Stomach smooth muscle (tissue), 2 donors: Measurements from ENCODE around the gene CLDN1.
"Not testable (repeated sequence)": the region's sequence is repeated elsewhere in the genome, so short reads cannot be mapped to it uniquely, and the experiment has no call there.

Experiments used
- H3K27ac ChIP-seq: one replicate; pipeline ENCODE4 v1.7.0; 2013; ENCODE audit warnings: mild to moderate bottlenecking, low read length, inconsistent platforms
- H3K27me3 ChIP-seq, 2 donors: one replicate each; pipeline ENCODE4 v1.7.0; 2013; ENCODE audit warnings: low read length in 2 of 2; ENCODE audit not compliant: insufficient read depth in 2 of 2, control insufficient read depth in 1 of 2
- H3K36me3 ChIP-seq, 2 donors: one replicate each; pipeline ENCODE4 v1.7.0; 2013; ENCODE audit warnings: low read length in 2 of 2; ENCODE audit not compliant: control insufficient read depth in 2 of 2, insufficient read depth in 2 of 2
- H3K4me1 ChIP-seq: one replicate; pipeline ENCODE4 v1.7.0; 2013; ENCODE audit warnings: low read length; ENCODE audit not compliant: control insufficient read depth, insufficient read depth
- H3K4me3 ChIP-seq, 2 donors: one replicate each; pipeline ENCODE4 v1.7.0; 2013; ENCODE audit warnings: low read length in 2 of 2
- H3K9ac ChIP-seq, 2 donors: one replicate each; pipeline ENCODE4 v1.7.0; 2013; ENCODE audit warnings: low read length in 2 of 2, mild to moderate bottlenecking in 1 of 2
- H3K9me3 ChIP-seq, 2 donors: one replicate each; pipeline ENCODE4 v1.7.0; 2013; ENCODE audit warnings: low read length in 2 of 2; ENCODE audit not compliant: control insufficient read depth in 2 of 2
- donor health status: healthy.
- donor health status: Pancreatic carcinoma.

The CLDN1 gene

DNA sequence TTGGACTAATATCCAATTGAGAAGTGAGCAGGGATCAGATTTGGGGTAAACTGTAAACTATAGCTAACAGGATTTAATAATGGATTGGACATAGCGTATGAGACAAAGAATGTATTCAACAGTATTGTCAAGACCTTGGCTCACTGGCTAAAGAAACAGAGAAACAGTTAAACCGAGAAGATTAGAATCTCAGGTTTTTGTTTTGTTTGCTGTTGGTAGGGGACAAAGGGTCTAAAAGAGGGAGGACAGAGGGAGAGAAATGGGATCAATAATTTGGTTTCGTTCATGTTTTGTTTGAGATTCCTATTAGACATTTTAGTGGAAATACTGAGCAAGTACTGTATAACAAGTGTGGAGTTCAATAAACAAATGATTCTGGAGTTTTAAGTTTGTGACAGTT is 28.6 kb downstream of the CLDN1 start:
- Histone ChIP-seq H3K4me1 (no peaks in the 10 kb centered on the region), H3K9ac (no peak overlapping the region), H3K4me3 (no peak overlapping the region), H3K27me3 (no peaks in the 10 kb centered on the region), H3K27ac (no peak overlapping the region), H3K36me3 (no peaks in the 10 kb centered on the region), H3K9me3 (no peaks in the 10 kb centered on the region)

DNA sequence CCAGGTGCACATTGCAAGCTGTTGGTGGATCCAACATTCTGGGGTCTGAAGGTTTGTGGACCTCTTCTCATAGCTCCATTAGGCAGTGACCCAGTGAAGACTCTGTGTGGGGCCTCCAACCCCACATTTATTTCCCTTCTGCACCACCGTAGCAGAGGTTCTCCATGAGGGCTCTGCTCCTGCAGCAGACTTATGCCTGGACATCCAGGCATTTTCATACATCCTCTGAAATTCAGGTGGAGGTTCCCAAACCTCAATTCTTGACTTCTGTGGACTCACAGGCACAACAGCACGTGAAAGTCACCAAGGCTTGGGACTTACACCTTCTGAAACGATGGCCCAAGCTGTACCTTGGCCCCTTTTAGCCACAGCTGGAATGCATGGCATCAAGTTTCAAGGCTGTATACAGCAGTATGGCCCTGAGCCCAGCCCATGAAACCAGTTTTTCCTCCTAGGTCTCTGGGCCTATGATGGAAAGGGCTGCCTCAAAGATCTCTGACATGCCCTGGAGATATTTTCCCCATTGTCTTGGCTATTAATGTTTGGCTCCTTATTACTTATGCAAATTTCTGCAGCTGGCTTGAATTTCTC is 30.2 kb downstream of the CLDN1 start:
- no peaks in the 10 kb centered on the region for H3K9me3 ChIP-seq
- H3K9ac ChIP-seq = no peak overlapping the region
- H3K27ac ChIP-seq = no peak overlapping the region

DNA sequence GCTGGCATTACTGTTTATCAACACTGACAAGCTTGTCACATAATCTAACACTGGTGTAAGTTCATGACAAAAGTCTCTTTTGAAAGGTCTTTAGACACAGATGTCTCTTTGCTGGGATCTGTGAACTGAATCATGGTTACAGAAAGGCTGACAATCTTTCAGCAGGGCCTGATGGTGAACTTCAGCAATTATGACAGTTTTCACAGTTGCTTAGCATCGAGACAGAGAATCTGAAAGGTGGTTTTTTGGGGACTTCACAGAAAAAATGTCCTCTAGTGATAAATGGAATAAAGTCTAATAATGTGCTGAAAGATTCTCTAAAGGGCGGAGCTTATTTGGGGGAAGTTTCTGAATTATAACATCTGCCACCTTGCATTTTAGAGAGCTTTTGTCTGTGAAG is 32.3 kb downstream of the CLDN1 start:
- Histone ChIP-seq H3K9me3 (peaks cover 0 to under 1% of the 10 kb centered on the region in 2 donors), H3K27ac (no peak overlapping the region), H3K36me3 (no peaks in the 10 kb centered on the region), H3K4me1 (no peaks in the 10 kb centered on the region), H3K9ac (no peak overlapping the region), H3K4me3 (no peak overlapping the region), H3K27me3 (no peaks in the 10 kb centered on the region)

More for the DNA sequence above, 30.2 kb downstream of the CLDN1 start:
- no peaks in the 10 kb centered on the region for H3K36me3 ChIP-seq
- no peaks in the 10 kb centered on the region for H3K4me1 ChIP-seq
- H3K4me3 ChIP-seq = no peak overlapping the region
- H3K27me3 ChIP-seq = no peaks in the 10 kb centered on the region

DNA sequence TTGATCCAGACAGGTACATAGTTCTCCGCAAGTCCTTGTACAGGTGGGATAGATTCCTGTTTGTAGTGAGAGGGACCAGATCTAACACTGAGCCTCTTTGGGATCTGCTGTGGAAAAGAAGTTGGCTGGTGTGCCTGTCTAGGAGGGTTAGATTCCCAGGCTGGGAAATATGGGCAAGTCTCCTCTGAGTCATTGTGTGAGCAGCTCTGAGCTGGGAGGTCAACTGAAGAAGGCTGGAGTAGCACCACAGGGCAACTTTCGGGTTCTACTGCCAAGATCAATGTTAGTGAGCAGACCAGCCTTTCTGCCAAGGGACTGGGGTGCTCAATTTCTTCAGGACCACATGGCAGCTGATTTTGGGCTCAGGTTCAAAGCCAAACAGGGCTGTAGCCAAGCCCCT is 33.4 kb downstream of the CLDN1 start:
- Histone ChIP-seq H3K4me3 (no peak overlapping the region), H3K4me1 (no peaks in the 10 kb centered on the region), H3K9ac (no peak overlapping the region), H3K9me3 (peaks cover 0 to 3% of the 10 kb centered on the region in 2 donors), H3K36me3 (no peaks in the 10 kb centered on the region), H3K27ac (no peak overlapping the region), H3K27me3 (no peaks in the 10 kb centered on the region)

DNA sequence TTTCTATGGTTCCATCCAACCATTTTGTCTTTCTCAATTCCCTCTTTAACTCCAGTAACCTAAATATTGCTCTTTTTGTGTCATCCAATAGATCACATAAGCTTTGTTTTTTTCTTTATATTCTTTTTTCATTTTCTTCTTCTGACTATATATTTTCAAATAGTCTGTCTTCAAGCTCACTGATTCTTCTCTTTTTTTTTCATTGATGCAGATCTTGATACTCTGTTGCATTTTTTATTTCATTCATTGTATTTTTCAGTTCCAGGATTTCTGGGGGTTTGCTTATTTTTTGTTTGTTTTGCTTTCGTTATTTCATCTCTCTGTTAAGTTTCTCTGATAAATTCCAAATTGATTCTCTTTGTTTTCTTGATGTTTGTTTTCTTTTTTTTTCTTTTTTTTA is 36.2 kb downstream of the CLDN1 start:
- Histone ChIP-seq H3K27me3 (no peaks in the 10 kb centered on the region), H3K9me3 (peaks cover 0 to 3% of the 10 kb centered on the region in 2 donors), H3K27ac (no peak overlapping the region), H3K36me3 (no peaks in the 10 kb centered on the region), H3K4me3 (no peak overlapping the region), H3K9ac (no peak overlapping the region), H3K4me1 (no peaks in the 10 kb centered on the region)

DNA sequence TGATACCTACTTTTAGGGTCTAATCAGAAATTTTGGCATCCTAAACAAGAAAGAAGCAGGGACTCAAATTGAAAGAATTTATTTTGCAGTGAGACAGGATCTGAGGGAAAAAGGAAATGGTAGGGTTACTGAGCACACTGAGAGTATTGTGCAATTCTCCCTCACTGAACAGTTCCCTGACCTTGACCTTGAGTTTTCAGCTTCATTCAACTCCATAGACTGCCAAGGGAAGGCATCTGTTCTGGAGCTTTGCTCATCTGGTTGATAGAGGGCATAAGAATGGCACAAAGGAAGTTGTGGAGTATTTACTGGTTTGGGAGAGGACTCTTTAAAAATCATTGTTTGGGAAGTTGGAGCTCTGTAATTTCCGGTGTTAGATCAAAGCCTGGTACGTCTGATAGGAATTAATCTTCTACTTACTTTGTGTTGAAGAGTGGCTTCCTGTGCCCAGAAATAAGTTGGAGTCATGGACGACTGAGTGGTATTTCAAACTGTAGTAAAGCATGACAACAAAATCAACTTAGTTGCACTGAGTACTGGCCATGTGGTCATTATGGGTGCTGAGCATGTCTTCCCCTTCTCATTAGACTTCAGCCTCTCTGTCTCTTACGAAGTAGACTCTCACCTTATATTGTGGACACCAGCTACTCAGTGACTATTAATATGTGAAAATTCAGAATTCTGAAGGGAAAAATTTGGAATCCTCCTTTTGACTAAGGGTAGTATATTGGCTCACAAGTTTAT is 40.8 kb downstream of the CLDN1 start:
- Histone ChIP-seq H3K4me3 (no peak overlapping the region), H3K4me1 (no peaks in the 10 kb centered on the region), H3K27me3 (no peaks in the 10 kb centered on the region), H3K27ac (no peak overlapping the region), H3K9me3 (peaks cover 0 to 3% of the 10 kb centered on the region in 2 donors), H3K36me3 (no peaks in the 10 kb centered on the region), H3K9ac (no peak overlapping the region)

DNA sequence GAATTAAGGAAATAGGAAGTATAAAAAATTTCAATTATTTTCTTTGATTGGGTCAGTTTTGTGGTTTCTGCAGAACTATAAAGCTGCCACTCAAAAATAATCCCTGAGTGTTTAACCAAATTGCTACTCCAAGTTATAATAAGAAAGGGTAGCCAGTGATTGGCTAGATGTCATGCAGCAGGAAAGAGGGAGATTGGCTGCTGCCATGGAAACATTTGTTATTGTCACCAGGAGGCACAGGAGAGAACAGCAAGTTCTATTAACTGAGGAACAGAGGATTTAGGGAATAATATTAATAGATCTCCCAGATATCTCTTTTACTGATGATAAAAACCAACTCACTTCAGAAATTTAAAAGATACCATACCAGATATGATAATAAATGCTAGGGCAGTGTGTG is 42.6 kb downstream of the CLDN1 start:
- Histone ChIP-seq H3K4me3 (no peak overlapping the region), H3K27me3 (no peaks in the 10 kb centered on the region), H3K9ac (no peak overlapping the region), H3K4me1 (no peaks in the 10 kb centered on the region), H3K27ac (no peak overlapping the region), H3K36me3 (no peaks in the 10 kb centered on the region), H3K9me3 (no peaks in the 10 kb centered on the region)

DNA sequence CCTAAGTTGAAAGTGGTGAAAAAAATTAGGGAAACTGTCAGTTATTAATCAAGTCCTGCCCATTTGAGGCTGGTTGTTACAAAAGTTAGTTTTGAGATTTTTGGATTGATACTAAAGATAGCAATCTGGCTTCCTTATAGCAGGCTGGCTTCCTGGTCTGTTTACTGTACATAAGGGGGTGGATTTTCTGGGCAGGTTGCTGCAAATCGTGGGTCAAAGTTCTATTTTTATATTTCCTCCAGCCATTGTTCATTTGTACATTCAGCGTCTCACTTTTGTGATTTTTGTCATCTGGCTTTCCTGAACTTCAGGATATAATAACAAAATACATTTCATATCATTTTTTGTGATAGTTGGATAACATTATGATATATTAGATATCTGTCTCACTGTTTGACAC is 49.5 kb downstream of the CLDN1 start:
- H3K27ac ChIP-seq = no peak overlapping the region
- H3K36me3 ChIP-seq = no peaks in the 10 kb centered on the region
- H3K9me3 ChIP-seq = no peaks in the 10 kb centered on the region
- H3K4me3 ChIP-seq = no peak overlapping the region
- no peak overlapping the region for H3K9ac ChIP-seq
- H3K4me1 ChIP-seq = no peaks in the 10 kb centered on the region
- no peaks in the 10 kb centered on the region for H3K27me3 ChIP-seq

DNA sequence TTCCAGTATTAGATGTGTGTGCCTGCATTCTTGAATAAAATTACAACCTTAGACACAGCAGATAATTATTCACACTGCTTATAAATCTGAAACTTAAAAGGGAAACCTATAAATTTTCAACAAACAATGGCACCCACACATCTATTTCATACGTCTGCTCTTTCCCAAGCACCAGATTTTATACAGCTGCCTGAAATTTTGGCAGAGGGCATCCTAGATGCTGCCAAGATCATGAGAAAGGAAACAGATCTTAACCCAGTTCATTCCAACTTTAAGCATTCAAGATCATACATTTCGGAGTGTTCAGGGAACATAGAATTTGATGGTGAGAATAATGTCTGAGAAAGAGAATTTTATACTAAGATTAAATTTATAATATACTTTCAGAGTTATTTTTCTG is 53.1 kb downstream of the CLDN1 start:
- H3K9ac ChIP-seq = no peak overlapping the region
- no peaks in the 10 kb centered on the region for H3K9me3 ChIP-seq
- H3K27me3 ChIP-seq = no peaks in the 10 kb centered on the region
- H3K4me1 ChIP-seq = no peaks in the 10 kb centered on the region
- no peak overlapping the region for H3K4me3 ChIP-seq
- H3K36me3 ChIP-seq = no peaks in the 10 kb centered on the region
- no peak overlapping the region for H3K27ac ChIP-seq

DNA sequence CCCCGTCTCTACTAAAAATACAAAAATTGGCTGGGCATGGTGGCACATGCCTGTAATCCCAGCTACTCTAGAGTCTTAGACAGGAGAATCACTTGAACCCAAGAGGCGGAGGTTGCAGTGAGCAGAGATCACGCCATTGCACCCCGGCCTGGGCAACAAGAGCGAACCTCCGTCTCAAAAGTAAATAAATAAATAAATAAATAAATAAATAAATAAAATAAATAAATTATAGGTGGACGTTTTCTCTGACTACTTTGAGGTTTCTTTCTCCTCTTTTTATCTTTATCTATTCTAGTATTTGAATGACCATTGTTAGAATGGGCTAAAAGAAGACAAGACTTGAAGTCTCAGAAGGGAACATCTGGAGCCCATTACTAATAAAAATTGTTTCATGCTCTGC is 54.8 kb downstream of the CLDN1 start:
- not testable (repeated sequence) for H3K27me3 ChIP-seq, H3K9me3 ChIP-seq, H3K27ac ChIP-seq, H3K4me1 ChIP-seq, H3K4me3 ChIP-seq, H3K36me3 ChIP-seq, H3K9ac ChIP-seq

DNA sequence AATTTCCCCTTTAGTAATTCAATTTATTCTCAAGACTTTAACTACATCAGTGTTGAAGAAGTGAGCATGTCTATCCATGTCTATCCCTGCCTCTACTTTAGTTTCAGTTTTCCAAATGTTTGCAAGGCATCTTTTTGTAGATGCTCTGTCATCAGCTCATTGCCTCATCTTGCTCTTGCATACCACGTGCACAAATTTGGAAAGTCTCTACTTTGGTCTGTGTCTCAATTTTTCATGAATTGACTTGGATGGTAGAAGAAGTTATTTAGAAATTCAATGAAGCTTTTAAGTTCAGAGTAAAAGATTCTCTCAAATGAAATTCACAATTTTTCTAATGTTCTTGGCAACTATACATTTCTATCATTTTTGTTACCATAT is 55.3 kb downstream of the CLDN1 start:
- Histone ChIP-seq H3K4me1 (no peaks in the 10 kb centered on the region), H3K4me3 (no peak overlapping the region), H3K9me3 (no peaks in the 10 kb centered on the region), H3K27ac (no peak overlapping the region), H3K27me3 (no peaks in the 10 kb centered on the region), H3K9ac (no peak overlapping the region), H3K36me3 (no peaks in the 10 kb centered on the region)
